Activated CD4-positive, alpha-beta memory T cell treated with anti-CD3 and anti-CD28 coated beads for 36 hours (primary cell): ENCODE data around the gene DCDC2. TPM values are rescaled to one million over a fixed set of nuclear protein-coding genes. Genes with fewer than 3 reads are reported as not detected.

Experiments
- total RNA-seq, 2 experiments: library from RNA; stranded (reverse); gene quantifications; one replicate each; pipeline ENCODE4 v1.2.3, GENCODE V29; 2021

Gene DCDC2
- total RNA-seq, 2 experiments from 2014 or later = 0.31 TPM; not detected in 1

Other genes starting within 250 kb of the DCDC2 start
- gene NRSN1, start 231.8 kb downstream of the DCDC2 start, total RNA-seq = not detected
- 10 to 100 TPM; 20.0 to 23.4 TPM for gene MRS2, start 44.9 kb upstream of the DCDC2 start, total RNA-seq
- gene GPLD1, start 131.5 kb upstream of the DCDC2 start, total RNA-seq = under 1 TPM; 0.19 to 0.29 TPM
- gene ALDH5A1, start 136.9 kb upstream of the DCDC2 start, total RNA-seq = 10 to 100 TPM; 13.1 to 13.9 TPM